ENCODE results near the gene JUND. TPM values are rescaled to one million over a fixed set of nuclear protein-coding genes. Genes with fewer than 3 reads are reported as not detected.

JUND gene
- total RNA-seq, 1 experiment from 2014 or later = 128 TPM

DNA sequence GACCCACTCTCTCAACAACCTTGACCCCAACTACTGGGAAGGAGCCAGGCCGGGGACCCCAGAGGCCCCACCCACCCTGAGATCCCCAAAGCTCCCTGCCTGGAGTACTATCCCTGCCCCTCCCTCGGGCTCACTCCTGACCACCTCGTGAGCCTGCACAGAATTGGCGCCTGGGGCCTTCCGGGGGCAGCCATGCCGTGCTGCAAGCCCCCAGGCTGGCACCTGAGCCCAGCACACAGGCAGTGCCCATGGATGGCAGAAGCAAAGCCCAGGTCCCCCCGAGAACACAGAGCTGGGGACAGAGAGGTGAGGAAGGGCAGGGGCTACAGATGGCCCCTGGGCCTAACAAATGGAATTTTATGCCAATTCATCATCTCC lies 27.5 kb upstream of the JUND start:
- Histone ChIP-seq H3K4me1 (ENCODE audit: insufficient read depth, low read length, poor library complexity, severe bottlenecking) (peaks cover 16% of the 10 kb centered on the region), H3K36me3 (ENCODE audit: insufficient read depth, low read length, poor library complexity, severe bottlenecking) (peaks cover 41% of the 10 kb centered on the region), H3K9me3 (ENCODE audit: low read depth, low read length, poor library complexity, severe bottlenecking) (no peaks in the 10 kb centered on the region), H3K4me3 (ENCODE audit: low read depth, low read length, poor library complexity, severe bottlenecking) (no peak overlapping the region), H3K27ac (ENCODE audit: low read depth, low read length, poor library complexity, severe bottlenecking) (no peak overlapping the region), H3K27me3 (replicated peaks; ENCODE audit: insufficient read depth, low read depth, low read length, poor library complexity) (no peaks in the 10 kb centered on the region)
- TF ChIP-seq EZH2 (IDR thresholded peaks at IDR 0.05; ENCODE audit: borderline replicate concordance, low read depth, low read length, poor library complexity, severe bottlenecking) (no peak), CTCF (conservative IDR thresholded peaks at IDR 0.05; ENCODE audit: low read depth, low read length) (no peak)
- no TSS peak for BruUV-seq (replicated peaks)
- intact Hi-C loops (cut with micrococcal nuclease; ENCODE audit: unreplicated experiment) = no loop called here
- DNase-seq (ENCODE audit: low spot score) = no peak
- CTCF ChIA-PET = no interaction called here
- POLR2A ChIA-PET (ENCODE audit: low non-redundant PET) = no interaction called here

DNA sequence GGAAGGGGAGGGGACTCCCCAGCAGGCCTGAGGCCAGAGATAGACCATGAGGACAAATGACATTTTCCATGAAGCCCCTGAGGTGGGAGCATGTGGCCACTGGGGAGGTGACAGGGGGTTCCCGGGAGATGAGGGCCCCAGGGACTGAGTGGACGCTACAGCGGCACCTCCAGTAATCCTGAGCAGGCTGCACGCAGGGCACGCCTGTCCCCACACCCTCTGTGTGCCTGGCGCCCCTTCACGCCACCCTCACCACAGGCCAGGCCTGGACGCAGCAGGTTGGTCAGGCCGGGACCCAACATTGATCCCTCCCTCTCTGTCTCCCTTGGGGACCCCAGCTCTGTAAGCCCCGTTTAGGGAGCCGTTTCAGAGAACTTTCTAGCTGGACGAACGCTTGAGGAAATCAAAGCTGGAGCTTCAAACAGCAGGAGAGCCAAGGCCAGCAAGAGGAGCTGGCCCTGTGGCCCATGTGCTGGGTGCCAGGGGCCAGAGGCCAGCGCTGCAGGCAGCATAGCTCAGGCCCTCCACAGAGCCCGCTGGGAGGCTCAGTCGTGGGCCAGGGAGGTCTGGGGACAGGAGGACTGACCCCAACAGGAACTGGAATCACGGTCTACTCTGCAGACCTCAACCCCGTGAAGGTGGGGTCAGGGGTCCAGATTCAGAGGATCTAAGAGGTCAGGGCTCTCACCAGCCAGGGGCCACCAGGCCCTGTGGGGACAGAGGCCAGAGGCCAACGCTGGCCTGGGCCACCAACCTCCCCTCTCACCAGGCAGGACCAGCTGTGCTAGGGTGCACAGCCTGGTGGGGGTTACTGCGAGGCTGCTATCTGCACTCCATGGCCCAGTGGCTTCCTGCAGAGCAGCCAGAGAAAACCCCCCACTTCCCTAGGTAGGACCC lies 26.9 kb upstream of the JUND start:
- peak overlapping the region; percentile 37 for H3K27ac ChIP-seq (ENCODE audit: low read depth, low read length, poor library complexity, severe bottlenecking)
- peaks cover 17% of the 10 kb centered on the region for H3K4me1 ChIP-seq (ENCODE audit: insufficient read depth, low read length, poor library complexity, severe bottlenecking)
- H3K36me3 ChIP-seq (ENCODE audit: insufficient read depth, low read length, poor library complexity, severe bottlenecking) = peaks cover 41% of the 10 kb centered on the region
- DNase-seq (ENCODE audit: low spot score) = no peak
- no peak overlapping the region for H3K4me3 ChIP-seq (ENCODE audit: low read depth, low read length, poor library complexity, severe bottlenecking)
- ChIA-PET POLR2A (ENCODE audit: low non-redundant PET) (no interaction called here), CTCF (no interaction called here)
- no TSS peak for BruUV-seq (replicated peaks)
- TF ChIP-seq CTCF (conservative IDR thresholded peaks at IDR 0.05; ENCODE audit: low read depth, low read length) = no peak
- no peak for TF ChIP-seq EZH2 (IDR thresholded peaks at IDR 0.05; ENCODE audit: borderline replicate concordance, low read depth, low read length, poor library complexity, severe bottlenecking)
- H3K9me3 ChIP-seq (ENCODE audit: low read depth, low read length, poor library complexity, severe bottlenecking) = no peaks in the 10 kb centered on the region
- intact Hi-C loops (cut with micrococcal nuclease; ENCODE audit: unreplicated experiment) = no loop called here
- no peaks in the 10 kb centered on the region for H3K27me3 ChIP-seq (replicated peaks; ENCODE audit: insufficient read depth, low read depth, low read length, poor library complexity)

DNA sequence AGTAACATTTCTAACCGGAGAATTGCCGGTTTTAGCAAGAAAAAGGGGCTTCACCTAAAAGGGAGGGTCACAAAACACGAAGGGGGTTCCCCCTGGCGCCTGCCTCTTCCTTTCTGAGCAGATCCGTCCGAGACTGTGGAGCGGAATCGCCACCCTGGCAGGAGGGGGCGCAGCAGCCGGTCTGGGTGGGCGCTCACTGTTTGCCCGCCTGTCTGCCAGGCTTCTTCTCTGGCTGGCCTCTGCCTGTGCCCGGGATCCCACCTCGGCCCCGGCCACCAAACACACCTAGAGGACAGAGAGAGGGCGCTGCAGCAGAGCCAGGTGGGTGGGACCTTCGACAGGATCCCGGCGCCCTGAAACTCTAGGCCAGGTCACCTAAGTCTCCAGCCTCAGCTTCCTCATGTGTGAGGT lies 25.9 kb upstream of the JUND start:
- Histone ChIP-seq H3K27ac (ENCODE audit: low read depth, low read length, poor library complexity, severe bottlenecking) (peak overlapping the region; percentile 37), H3K4me1 (ENCODE audit: insufficient read depth, low read length, poor library complexity, severe bottlenecking) (peaks cover 17% of the 10 kb centered on the region), H3K27me3 (replicated peaks; ENCODE audit: insufficient read depth, low read depth, low read length, poor library complexity) (no peaks in the 10 kb centered on the region), H3K9me3 (ENCODE audit: low read depth, low read length, poor library complexity, severe bottlenecking) (no peaks in the 10 kb centered on the region), H3K36me3 (ENCODE audit: insufficient read depth, low read length, poor library complexity, severe bottlenecking) (peaks cover 37% of the 10 kb centered on the region), H3K4me3 (ENCODE audit: low read depth, low read length, poor library complexity, severe bottlenecking) (no peak overlapping the region)
- no peak for DNase-seq (ENCODE audit: low spot score)
- ChIA-PET CTCF (no interaction called here), POLR2A (ENCODE audit: low non-redundant PET) (no interaction called here)
- BruUV-seq (replicated peaks) = no TSS peak
- intact Hi-C loops (cut with micrococcal nuclease; ENCODE audit: unreplicated experiment) = no loop called here
- no peak for TF ChIP-seq CTCF (conservative IDR thresholded peaks at IDR 0.05; ENCODE audit: low read depth, low read length)
- TF ChIP-seq EZH2 (IDR thresholded peaks at IDR 0.05; ENCODE audit: borderline replicate concordance, low read depth, low read length, poor library complexity, severe bottlenecking) = no peak

Data from A673 (cell line).